Measurements from ENCODE around the gene HNRNPU. TPM values are rescaled to one million over a fixed set of nuclear protein-coding genes. Genes with fewer than 3 reads are reported as not detected.

HNRNPU gene
- total RNA-seq, 1 experiment from 2014 or later: 602 TPM

DNA sequence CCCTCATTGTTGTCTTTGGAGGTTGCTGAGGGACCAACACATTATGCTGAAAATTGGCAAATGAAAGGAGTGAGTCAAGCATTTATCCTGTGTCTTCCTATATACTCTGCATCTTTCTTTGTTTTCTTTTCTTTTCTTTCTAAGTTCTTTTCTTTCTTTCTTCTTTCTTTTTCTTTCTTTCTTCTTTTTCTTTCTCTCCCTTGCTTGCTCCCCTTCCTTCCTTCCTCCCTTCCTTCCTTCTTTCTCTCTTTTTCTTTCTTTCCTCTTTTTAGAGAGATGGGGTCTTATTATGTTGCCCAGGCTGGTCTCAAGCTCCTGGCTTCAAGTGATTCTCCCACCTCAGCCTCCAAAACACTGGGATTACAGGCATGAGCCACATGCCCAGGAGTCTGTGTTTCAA, 57.2 kb downstream of the HNRNPU start:
- H3K9me3 ChIP-seq (replicated peaks): no peaks in the 10 kb centered on the region
- no peak overlapping the region for H3K4me3 ChIP-seq
- DNase-seq: no peak
- H3K4me1 ChIP-seq: no peaks in the 10 kb centered on the region
- no peak overlapping the region for H3K27ac ChIP-seq
- H3K36me3 ChIP-seq: no peaks in the 10 kb centered on the region
- H3K27me3 ChIP-seq: no peaks in the 10 kb centered on the region

GRCh38 chr1:244804841-244805240, 59.5 kb downstream of the HNRNPU start:
- Histone ChIP-seq H3K9me3 (replicated peaks) (no peaks in the 10 kb centered on the region), H3K27ac (no peak overlapping the region), H3K27me3 (no peaks in the 10 kb centered on the region), H3K4me3 (no peak overlapping the region), H3K4me1 (no peaks in the 10 kb centered on the region), H3K36me3 (no peaks in the 10 kb centered on the region)
- DNase-seq: no peak

DNA sequence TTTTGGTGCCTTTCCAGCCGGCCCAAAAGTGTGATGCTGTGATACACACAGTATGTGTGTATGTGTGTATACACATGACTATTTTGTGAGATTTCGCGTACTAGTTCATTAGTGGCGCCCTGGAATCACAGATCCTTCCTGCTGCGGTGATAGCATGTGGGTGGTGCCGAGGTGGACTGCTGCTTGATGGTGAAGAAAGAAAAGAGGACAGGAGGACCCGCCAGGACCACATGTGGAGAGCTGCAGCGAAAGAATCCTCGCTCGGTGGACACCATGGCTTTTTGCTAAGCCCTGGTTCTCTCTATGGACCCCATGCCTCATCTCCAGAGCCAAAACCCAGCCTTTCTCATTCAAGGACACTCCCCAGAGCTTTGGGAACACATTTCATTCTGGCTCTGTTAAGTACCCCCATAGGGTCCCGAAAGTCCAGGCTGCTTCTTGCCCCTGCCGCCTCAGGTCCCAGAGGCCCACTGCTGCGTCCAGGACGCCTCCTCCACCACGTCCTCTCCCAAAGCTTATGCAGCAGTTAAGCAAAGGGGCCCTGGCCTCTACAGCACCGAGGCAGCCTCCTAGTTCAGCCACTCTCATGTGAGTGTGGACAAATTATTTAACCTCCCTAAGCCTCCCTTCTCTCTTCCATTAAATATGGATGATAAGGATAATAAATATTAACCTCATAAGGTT, 61.6 kb downstream of the HNRNPU start:
- Histone ChIP-seq H3K9me3 (replicated peaks) (no peaks in the 10 kb centered on the region), H3K4me1 (no peaks in the 10 kb centered on the region), H3K36me3 (no peaks in the 10 kb centered on the region), H3K27ac (no peak overlapping the region), H3K27me3 (no peaks in the 10 kb centered on the region), H3K4me3 (no peak overlapping the region)
- DNase-seq: no peak

- Histone ChIP-seq H3K36me3 (no peaks in the 10 kb centered on the region), H3K9me3 (replicated peaks) (no peaks in the 10 kb centered on the region), H3K27ac (no peak overlapping the region), H3K4me3 (no peak overlapping the region), H3K27me3 (no peaks in the 10 kb centered on the region), H3K4me1 (no peaks in the 10 kb centered on the region)
- DNase-seq: no peak
These were observed 62.3 kb downstream of the HNRNPU start for GRCh38 chr1:244802041-244802440.

DNA sequence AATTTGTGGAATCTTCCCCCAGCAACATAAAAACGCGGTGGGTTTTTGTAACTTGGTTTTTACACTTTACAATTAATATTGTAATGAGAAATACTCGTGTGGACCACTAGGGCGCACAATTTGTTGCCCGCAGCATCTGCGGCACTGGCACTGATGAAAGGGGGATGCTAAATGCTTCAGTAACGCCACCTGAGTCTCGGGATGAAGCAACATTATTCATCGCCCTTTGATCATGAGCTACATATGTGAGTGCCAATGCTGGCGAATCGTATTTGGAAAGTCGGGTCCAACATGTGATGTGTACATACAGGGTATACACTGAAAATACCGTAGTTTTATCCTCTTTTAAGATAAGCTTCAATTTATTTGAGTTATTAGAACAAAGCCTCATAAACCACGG, 63.1 kb downstream of the HNRNPU start:
- Histone ChIP-seq H3K4me3 (no peak overlapping the region), H3K27me3 (no peaks in the 10 kb centered on the region), H3K36me3 (no peaks in the 10 kb centered on the region), H3K27ac (no peak overlapping the region), H3K4me1 (no peaks in the 10 kb centered on the region), H3K9me3 (replicated peaks) (no peaks in the 10 kb centered on the region)
- peak in 1 of 2 experiments; percentile 36 for DNase-seq

GRCh38 chr1:244800821-244801220, 63.5 kb downstream of the HNRNPU start:
- Histone ChIP-seq H3K4me1 (no peaks in the 10 kb centered on the region), H3K36me3 (no peaks in the 10 kb centered on the region), H3K9me3 (replicated peaks) (no peaks in the 10 kb centered on the region), H3K27me3 (no peaks in the 10 kb centered on the region), H3K27ac (no peak overlapping the region), H3K4me3 (no peak overlapping the region)
- no peak for DNase-seq

Other genes starting within 250 kb of the HNRNPU start
- 53.0 and 53.6 TPM in 2 replicates for gene DESI2, start 211.4 kb downstream of the HNRNPU start, total RNA-seq (2014; rRNA removed; shearing (Covaris generic))
- 23.9 and 33.5 TPM in 2 replicates for gene COX20, start 28.9 kb downstream of the HNRNPU start, total RNA-seq (2014; rRNA removed; shearing (Covaris generic))

Measured in SJCRH30 (cell line).